MM.1S (cell line): ENCODE results near the gene TP73.

Experiments used
- EZH2 ChIP-seq: fragments of 300-600 bp; sonication (generic); optimal IDR thresholded peaks from 2 replicates; pipeline ENCODE3; 2017; ENCODE audit warnings: low read depth, mild to moderate bottlenecking, antibody characterized with exemption, low read length, mixed read lengths
- TF ChIP-seq, protein P1 (sequence below): fragments of 300-600 bp; sonication (generic); IDR thresholded peaks from 2 replicates; pipeline ENCODE4 v1.5.1; 2016; ENCODE audit warnings: antibody characterized with exemption, low read length, mixed read lengths

GRCh38 chr1:3662080-3662671, 9.9 kb downstream of the TP73 start:
- TF ChIP-seq, protein P1, sequence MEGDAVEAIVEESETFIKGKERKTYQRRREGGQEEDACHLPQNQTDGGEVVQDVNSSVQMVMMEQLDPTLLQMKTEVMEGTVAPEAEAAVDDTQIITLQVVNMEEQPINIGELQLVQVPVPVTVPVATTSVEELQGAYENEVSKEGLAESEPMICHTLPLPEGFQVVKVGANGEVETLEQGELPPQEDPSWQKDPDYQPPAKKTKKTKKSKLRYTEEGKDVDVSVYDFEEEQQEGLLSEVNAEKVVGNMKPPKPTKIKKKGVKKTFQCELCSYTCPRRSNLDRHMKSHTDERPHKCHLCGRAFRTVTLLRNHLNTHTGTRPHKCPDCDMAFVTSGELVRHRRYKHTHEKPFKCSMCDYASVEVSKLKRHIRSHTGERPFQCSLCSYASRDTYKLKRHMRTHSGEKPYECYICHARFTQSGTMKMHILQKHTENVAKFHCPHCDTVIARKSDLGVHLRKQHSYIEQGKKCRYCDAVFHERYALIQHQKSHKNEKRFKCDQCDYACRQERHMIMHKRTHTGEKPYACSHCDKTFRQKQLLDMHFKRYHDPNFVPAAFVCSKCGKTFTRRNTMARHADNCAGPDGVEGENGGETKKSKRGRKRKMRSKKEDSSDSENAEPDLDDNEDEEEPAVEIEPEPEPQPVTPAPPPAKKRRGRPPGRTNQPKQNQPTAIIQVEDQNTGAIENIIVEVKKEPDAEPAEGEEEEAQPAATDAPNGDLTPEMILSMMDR: no peak
- TF ChIP-seq EZH2: no peak
